GM04503 (cell line): ENCODE data around the gene EPB41.
"Not testable (repeated sequence)": the region's sequence is repeated elsewhere in the genome, so short reads cannot be mapped to it uniquely, and the experiment has no call there.

Source experiments
- DNase-seq: peaks from one replicate; pipeline ENCODE4 v3.0.0-alpha.2; 2012; ENCODE audit warnings: low read depth

EPB41 gene

GRCh38 chr1:29052941-29053340, 138.6 kb downstream of the EPB41 start:
- DNase-seq: no peak

- DNase-seq: no peak
These were observed 140.8 kb downstream of the EPB41 start for GRCh38 chr1:29055160-29055559.

- no peak for DNase-seq
These were observed 141.9 kb downstream of the EPB41 start for GRCh38 chr1:29056256-29056655.

GRCh38 chr1:29057700-29058099, 143.3 kb downstream of the EPB41 start:
- DNase-seq: no peak

- no peak for DNase-seq
These were observed 148.0 kb downstream of the EPB41 start for GRCh38 chr1:29062157-29062942.

- DNase-seq: no peak
These were observed 149.7 kb downstream of the EPB41 start for GRCh38 chr1:29064064-29064463.

- no peak for DNase-seq
These were observed 162.8 kb downstream of the EPB41 start for GRCh38 chr1:29077155-29077554.

GRCh38 chr1:29079916-29080629, 165.7 kb downstream of the EPB41 start:
- DNase-seq: not testable (repeated sequence)

- no peak for DNase-seq
These were observed 166.8 kb downstream of the EPB41 start for GRCh38 chr1:29081201-29081600.

GRCh38 chr1:29082519-29082918, 168.2 kb downstream of the EPB41 start:
- DNase-seq: no peak

GRCh38 chr1:29083317-29084195, 169.2 kb downstream of the EPB41 start:
- peak; percentile 19 for DNase-seq

GRCh38 chr1:29084196-29084521, 169.8 kb downstream of the EPB41 start:
- no peak for DNase-seq

- no peak for DNase-seq
These were observed 176.7 kb downstream of the EPB41 start for GRCh38 chr1:29090937-29091618.

GRCh38 chr1:29092704-29093103, 178.3 kb downstream of the EPB41 start:
- DNase-seq: not testable (repeated sequence)

- no peak for DNase-seq
These were observed 180.1 kb downstream of the EPB41 start for GRCh38 chr1:29094433-29094832.

GRCh38 chr1:29094954-29095353, 180.6 kb downstream of the EPB41 start:
- DNase-seq: no peak

GRCh38 chr1:29096231-29096886, 182.0 kb downstream of the EPB41 start:
- DNase-seq: no peak

- no peak for DNase-seq
These were observed 184.9 kb downstream of the EPB41 start for GRCh38 chr1:29099286-29099685.

GRCh38 chr1:29100487-29100886, 186.1 kb downstream of the EPB41 start:
- no peak for DNase-seq

- DNase-seq: no peak
These were observed 191.5 kb downstream of the EPB41 start for GRCh38 chr1:29105822-29106221.

GRCh38 chr1:29108041-29108440, 193.7 kb downstream of the EPB41 start:
- not testable (repeated sequence) for DNase-seq
